Colon (tissue), 2 donors: ENCODE results near the gene BGN.

Experiments
- FAIRE-seq: peaks from 2 replicates; lab custom pipeline; 2012; peaks lifted over from hg19 to GRCh38; lab: Jason Lieb, UNC
- donor health status: control.
- donor health status: control.

The BGN gene

DNA sequence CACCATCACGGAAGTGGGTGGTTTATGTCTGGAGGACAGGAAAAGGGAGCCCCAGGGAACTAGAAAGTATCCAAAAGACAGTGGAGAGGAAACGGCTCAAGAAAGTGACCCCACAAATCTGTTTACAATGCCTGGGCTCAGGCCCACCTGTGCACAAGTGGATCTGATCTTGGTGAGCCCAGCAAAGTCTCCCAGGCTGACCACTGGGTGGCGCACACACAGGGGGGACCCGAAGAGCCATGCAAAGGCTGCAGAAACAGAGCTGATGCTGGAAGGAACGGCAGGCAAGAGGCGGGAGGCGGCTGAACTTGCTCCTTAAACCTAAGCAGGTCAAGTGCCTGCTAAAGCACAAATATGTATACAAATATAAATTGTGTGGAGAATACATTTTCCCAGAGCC is 34.0 kb upstream of the BGN start:
- FAIRE-seq = no peak

DNA sequence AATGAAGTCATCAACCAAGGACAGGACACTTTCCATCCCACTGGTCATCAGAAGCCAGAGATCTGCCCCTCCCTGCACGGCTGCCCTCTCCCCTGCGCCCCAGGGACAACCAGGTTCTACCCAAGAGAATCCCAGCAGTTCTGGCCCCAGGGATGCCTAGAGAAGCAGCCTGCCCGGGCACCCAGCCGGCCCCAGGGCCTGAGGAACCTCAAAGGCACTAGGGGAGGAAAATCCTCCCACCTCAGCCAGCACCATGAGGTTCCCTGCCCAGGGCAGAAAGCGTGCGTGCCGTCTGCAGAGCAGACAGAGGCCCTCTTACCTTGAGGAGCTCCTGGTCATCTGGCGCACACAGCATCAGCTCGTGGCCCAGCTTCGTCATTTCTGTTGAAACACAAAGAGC is 32.5 kb upstream of the BGN start:
- no peak for FAIRE-seq

DNA sequence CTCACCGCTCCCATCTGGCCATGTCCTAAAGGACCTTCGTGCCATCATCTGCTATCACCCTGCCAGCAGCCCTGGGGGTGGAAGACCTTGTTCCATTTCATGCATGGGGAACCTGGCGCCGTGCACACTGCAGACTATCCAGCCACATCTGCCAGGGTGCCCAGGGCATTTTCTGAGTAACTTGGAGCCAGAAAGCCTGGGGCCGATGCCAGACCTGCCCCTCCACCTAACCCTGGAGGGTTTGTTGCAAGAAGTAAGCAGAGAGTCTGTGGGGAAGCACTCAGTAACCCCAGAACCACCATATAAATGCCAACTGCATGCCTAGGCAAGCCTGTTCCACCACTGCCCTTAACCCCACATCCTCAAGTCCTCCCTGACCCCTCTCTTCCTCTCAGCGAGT is 31.7 kb upstream of the BGN start:
- FAIRE-seq = no peak

DNA sequence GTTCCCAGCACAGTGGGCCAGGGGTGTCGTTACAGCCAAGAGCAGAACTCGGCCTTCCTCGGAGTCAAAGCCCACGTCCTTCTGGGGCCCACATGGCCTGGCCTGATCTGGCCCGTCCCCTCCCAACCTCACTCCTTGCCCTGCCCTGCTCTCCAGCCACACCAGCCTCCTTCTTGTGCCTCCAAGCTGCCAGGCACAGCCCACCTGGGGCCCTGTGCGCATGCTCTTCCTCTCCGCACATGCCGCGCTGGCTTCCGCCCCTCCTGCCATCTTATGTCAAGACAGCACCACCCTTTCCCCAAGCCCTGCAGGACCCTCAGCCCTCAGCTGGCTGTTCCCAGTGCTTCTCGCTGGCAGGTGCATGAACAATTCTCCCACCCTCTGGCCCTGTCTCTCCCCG is 31.2 kb upstream of the BGN start:
- no peak for FAIRE-seq

DNA sequence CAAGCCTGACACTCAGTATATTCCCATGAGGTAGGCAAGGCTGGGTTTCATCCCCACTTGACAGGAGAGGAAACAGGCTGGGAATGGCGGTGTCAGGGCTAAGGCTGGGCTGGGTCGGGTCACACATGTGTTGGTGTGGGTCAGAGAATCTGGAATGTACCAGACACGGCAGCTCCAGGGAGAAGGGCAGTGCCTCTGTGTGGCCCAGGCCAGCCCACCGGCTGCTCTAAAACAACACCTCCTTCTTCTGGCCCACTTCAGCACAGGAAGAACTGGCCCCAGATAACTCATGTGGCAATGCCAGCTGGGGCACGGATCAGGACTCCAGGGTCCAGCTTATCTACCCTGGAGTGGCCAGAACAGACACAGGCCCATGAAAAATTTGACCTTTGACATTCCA is 30.7 kb upstream of the BGN start:
- no peak for FAIRE-seq

DNA sequence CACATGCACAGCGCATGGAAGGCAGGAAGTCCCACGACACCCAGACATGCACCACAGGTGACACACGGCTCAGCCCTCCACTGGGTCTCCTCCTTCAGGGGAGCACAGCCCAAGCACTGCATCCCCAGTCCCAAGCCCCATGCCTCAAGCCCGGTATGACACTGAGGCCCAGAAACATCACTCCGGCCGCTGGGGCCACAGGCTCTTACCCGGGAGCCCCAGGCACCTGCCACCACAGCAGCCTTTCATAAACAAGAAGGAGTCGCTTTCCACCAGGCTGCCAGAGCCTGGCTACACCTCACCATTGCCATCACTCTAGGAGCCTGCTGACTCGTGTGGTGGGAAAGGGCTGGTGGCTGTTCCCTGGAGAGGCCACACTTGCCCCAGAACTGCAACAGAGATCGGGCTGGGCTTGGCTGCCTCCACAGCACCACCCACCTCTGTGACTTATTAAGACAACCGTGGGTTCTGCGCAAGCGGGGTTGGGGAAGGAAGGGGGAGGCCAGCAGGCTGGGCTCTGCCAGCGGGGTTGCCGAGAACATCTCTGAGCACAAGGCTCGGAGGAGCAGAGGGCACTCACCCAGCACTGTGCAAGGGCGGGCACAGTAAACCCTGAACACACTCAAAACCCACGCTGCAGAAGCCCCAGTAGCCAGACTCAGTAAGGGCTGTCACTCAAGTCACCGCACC is 28.9 kb upstream of the BGN start:
- no peak for FAIRE-seq

DNA sequence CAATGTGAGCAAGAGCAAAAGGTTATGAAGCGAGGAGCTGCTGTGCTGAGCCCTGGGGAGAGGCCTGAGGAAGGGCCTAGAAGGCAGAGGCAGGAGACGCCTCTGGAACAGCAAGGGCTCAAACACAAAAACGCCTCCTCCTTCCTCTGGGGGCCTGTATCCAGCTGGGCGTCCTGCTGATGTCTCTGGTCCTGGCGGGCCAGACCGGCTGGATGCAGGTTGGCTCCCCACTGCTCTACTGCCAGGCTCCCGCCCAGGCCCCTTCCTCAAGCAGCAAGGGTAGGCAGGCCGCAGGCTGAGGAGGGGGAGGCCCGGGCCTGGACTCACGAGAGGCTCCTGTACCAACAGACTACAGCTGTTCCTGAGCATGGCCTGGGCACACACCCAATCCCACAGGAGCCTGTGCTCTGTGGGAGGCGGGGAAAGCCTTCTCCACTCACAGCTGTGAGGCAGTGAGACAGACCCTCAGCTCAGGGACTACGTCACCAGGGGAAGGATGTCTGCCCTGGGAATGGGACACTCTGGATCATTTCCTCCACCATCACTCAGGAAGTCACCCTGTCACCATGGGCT is 26.7 kb upstream of the BGN start:
- no peak for FAIRE-seq

DNA sequence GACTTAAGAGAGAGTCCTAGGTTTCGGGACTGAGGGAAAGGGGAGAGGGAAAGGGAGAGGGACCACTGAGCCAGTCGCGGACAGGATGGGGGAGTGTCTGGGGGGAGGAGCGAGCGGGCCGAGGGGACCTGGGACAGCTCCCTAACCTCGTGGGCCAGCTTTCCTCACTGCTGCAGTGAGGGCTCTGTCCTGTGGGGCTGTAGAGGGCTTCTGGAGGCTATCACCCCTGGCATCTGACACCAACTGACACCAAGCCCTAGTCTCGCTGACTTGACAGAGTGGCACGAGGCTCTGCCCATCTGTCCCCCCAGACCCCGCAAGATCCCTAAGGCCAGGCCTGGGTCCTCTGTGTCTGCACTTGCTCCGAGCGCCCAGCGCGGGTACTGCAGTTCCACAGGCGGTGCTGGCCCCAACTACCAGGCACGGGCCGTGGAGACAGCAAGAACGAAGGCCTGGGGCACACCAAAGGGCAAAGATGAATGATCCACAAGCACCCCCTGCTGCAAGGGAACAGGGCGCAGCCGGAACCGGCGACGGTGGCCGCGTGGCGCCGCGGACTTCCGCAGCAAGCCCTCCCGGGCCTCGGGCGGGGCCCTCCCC is 24.9 kb upstream of the BGN start:
- FAIRE-seq = no peak

DNA sequence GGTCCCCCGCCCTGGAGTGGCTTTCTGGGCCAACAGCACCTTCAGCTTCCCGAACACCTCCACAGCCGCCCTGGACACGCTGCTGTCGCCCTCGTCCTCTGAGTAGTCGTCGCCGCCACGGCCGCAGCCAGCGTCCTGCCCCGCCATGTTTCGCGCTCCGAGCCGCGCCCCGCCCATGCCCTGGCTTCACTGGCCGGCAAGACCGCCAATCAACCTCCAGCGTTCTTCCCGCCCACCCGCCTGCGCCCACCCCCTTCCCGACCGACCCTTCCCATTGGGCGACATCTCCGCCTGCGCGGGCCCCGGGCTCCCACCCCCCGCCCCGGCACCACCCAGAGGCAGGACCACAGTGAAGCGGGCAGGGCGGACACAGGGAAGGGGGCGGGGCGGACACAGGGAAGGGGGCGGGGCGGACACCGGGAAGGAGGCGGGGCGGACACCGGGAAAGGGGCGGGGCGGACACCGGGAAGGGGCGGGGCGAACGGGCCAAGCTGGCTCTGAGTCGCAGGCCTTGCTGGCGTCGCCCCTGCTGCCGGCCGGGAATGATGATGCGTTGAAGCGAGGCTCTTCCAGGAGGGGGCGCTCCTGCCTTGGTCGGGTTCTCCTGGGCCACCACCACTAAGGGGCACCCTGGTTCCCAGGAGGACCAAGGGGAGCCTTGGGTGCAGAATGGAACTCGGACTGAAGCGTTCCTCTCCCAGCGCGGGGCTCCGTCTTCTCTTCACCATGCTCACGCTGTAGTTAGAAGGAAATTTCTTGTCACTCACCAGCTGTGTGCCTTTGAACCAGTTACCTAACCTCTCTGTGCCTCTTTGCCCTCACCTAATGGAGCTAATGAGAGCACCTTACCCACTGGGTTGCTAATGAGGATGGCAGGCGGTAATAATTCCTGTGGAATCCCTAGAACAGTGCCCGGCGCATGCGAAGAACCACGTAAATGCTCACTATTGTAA is 24.1 kb upstream of the BGN start, which contains the start of gene HAUS7:
HAUS7 (minus strand) TSS at position 166 of the 953 bp plus-strand sequence; CDS start at position 147, 19 bp downstream.
- FAIRE-seq = no peak

DNA sequence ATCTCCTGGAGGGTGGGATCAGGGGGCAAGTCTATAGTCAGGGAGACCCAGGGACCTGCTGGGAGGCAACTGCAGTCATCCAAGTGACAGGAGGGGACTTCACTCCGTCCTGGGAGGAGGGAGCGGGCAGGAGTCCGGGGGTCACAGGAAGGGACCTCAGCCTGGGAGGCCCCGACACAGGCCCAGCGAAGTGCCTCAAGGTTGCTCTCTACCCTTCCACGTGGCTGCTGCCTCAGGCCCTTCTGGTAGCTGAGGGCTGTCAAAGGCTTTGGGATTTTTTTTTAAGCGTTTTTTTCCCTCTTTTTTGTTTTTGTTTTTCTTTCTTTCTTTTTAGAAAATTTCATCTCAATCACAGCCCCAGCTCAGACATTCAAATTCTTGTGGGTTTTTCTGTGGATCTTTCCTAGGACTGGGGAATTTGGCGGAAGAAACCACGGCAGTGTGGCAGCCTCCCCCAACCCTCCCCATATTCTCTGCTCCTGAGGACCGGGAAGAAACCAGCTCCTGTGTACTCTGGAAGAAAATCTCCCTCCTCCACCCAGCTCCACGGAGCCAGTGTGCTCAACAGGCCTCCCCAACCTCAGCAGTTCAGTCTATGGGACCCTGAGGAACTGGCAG is 23.0 kb upstream of the BGN start:
- FAIRE-seq = no peak

DNA sequence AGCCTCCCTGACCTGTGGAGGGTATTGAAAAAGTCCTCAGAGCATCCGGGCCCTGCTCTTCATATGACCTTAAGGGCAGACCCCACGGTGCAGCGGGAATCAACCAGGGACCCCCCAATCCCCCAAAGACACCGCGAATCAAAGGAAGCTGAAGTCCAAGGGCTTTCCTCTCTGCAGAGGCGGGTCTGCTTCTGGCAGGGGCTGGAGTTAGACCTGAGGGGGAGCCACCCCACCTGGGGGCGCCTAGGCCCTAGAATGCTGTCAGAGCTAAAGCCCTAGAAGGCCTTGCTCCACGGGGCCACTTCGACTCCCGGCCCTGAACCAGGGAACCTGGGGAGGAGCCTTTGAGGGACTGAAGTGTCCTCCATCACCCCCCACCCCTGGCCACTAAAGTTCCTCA is 21.7 kb upstream of the BGN start:
- FAIRE-seq = no peak

DNA sequence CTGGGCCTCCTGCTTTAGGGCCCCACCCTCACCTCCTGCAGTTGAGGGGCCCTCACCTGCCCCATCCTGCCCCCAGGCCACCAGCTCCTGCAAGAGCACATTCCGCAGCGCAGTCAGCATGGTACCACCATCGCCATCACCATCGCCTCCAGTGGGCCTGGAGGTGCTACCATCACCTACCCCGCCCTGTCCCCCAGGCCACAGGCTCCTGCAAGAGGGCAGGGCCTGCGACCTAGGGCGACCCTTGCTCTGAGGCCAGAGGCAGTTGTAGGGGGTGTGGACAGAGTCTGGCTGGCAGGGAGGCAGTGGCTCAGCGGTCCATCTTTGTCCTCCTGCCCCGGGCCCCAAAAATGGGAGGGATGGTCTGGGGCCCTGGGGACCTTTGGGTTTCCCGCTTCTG is 20.5 kb upstream of the BGN start:
- FAIRE-seq = no peak

DNA sequence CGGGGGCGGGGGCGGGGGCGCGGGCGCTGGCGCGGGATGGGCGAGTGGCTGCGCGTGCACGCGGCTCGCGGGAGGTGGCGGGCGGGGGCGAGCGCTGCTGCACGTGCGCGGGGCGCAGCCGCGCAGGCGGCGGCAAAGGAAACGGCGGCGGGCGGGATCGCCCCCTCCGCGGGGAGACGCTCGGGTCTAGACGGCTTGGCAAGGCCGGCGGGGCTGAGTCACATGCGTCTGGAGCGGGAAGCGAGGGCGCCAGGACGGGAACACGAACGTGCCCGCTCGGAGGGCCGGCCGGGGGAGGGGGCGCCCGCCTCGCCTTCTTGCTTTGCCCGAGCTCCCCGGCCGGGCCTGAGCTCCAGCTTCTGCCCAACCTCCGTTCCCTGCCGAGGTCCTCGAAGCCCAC is 20.1 kb upstream of the BGN start:
- FAIRE-seq = no peak

DNA sequence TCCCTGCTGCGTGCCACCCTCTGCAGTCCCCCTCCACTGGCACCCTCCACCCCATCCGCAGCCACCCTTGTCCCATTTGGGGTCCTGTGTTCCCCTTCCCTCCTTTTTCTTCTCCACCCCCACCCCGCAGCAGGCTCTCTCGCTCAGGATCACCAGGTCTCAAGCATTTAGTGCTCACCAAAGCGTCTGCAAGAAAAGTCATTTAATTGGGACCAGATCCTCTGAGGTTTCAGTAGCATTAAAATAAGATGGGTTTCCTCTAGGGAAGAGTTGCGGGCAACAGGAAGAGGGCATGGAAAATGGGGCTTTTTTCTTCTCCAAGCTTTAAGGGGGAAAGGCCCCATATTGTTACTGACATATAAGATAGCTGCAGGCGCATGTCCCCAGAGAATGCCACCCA is 19.5 kb upstream of the BGN start:
- no peak for FAIRE-seq

DNA sequence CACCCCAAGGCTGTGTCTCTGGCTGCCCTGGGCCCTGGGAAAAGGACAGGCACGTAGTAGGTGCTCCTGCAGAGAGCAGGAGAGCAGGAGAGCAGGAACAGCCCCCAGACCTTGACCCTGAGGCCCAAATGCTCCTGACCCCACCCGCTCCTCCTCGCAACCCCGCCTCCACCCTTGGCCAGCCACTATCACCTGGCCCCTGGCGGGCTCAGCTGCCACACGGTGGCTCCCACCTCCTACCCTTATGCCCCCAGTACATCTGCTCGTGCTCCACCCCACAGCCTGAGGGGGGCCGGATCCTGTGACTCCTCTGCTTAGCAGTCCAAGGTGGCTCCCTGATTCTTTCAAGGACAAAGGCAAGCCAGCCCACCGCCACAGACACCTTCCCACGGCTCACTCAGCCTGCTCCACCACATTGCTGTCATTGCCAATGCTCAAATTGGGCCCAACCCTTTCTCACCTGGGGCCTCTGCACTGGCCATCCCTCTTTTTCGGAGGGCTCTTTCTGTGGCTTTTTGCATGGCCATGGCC is 19.0 kb upstream of the BGN start:
- FAIRE-seq = no peak

DNA sequence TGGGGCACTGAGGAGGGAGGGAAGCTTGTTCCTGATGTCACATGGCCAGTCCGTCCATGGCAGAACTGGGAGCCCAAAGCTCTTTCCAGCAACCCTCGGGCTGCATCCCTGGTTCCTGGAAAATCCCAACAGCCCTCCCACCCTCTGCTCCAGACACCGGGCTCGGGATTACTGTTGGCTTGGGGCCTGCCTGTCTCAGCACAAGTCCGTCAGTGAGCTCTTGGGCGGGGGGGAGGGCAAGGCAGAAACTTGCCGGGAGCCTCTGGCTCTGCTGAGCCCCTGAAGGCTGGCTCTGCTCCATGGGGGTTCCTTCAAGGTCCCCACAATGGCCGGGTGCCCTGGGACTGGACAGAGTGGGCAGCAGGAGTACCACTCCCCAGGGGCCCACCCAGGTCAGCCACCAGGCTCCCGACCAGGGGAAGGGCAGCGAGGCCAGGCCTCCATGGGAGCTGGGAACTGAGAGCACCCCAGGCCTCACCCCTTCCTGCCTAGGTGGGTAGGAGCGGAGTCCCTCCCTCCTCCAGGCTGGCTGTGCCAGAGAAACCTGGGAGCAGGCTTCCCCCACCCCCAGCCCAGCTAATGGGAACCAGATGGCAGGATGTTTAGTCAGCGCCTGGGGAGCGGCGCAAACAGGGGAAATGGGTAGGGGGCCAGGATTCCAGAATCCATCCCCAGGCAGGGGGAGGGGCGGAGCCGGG is 18.0 kb upstream of the BGN start:
- no peak for FAIRE-seq

DNA sequence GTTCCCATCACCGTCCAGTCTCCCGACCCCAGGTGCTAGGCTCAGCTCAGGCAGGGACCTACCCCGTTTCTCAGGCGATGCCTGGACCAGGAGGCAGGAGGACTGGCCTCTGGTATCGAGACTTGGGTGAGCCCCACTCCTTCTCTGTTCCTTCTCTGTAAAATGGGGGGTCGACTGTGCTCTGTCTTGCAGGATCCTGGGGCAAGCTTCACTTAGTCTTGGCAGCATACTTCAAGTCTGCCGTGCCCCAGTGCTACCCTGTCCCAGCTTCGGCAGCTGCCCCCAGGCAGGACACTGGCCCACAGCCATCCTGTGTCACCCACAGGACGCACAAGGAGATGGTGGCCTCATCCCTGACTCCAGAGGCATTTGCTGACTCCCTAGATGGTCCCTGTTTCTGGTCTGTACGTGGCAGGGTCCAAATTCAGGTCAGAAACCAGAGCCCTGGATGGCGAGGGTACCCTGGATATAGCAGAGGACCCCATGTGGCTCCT is 17.4 kb upstream of the BGN start:
- no peak for FAIRE-seq

DNA sequence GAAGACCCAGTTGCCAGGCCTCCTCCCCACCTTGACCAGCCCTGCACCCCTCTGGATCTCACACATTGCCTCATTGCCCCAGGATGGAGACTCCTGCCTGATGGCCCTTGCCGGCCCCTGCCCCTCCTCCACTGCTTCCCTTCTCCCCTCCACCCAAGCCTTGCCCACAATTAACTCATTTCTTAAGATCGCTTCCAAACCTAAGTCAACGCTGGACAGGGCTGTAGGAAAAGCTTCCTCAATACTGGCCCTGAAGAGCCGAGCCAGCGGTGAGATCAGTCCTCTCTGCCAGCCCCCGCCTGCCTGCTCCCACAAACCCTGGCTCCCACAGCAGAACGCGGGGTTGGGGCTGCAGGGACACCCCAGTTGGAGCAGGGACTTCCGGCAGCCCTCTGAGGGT is 16.9 kb upstream of the BGN start:
- FAIRE-seq = no peak

DNA sequence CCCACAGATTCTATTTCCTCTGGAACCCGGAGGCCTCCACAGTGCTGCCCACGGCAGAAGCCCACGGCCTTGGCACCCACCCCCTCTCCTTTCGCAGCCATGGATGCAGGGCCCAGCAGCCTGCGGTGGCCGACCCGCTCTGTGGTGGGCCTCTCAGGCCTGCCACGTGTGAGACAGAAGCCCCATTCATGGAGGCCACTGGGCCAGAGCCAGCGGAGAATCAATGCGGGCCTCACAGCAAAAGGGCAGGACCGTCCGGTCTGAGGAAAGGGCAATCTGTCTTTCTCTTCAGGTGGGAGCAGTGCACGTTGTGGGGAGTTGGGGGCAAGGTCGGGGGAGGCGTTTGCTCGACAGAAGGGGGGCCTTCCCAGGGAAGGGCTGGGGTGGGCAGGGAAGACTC is 16.0 kb upstream of the BGN start:
- FAIRE-seq = no peak

DNA sequence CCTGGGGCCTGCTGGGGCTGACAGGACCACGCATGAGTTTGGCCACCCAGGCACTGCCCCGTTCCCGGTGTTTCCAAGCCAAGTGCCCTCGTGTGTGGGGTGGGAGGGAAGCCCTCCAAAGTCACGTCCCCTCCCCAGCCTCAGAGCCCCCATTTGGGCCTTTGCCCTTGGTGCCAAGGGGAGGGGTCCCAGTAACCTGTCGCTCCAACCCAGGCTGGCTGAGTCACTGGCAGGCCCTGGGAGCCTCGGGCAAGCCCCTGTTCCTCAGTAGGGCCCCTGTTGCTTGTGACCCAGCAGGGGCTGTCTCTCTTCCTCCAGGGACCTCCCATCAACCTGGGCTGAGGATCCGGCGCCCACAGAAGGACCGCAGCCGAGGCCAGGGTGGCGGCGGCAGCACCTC is 13.7 kb upstream of the BGN start:
- no peak for FAIRE-seq

DNA sequence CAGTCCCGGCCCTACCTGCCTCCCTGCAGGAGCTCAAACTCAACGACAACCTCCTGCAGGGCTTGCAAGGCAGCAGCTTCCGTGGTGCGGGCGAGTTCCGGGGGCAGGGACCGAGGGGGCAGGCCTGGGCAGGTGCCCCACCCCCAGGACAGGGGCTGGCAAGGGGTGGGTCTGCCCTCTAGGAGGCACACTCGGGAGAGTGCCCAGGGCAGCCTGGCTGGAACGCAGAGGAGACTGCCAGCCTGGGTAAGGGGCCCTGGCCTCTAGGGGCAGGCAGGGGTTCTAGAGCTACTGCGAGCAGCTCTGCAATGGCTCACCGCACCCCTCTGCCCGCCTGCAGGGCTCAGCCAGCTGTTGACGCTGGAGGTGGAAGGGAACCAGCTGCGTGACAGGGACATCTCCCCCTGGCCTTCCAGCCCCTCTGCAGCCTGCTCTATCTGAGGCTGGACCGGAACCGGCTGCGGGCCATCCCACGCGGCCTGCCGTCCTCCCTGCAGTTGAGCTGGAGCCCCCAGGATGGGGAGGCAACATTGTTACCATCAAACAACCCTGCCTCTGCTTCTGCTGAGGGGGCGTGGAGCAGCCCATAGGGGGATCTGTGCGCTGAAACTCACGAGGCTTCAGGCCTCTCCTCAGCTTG is 12.3 kb upstream of the BGN start:
- FAIRE-seq = no peak
